GM21723 (cell line): Measurements from ENCODE around the gene ORC2.

ENCODE experiments used
- ATAC-seq: cut with Tn5 transposase; IDR thresholded peaks from one replicate; pipeline ENCODE4 v1.9.1; 2021; ENCODE audit warnings: mild to moderate bottlenecking, moderate library complexity; ENCODE audit not compliant: unreplicated experiment

ORC2 gene

GRCh38 chr2:200862532-200863000, 100.9 kb downstream of the ORC2 start:
- ATAC-seq: no peak

- no peak for ATAC-seq
Observed at GRCh38 chr2:200861617-200862155, 101.8 kb downstream of the ORC2 start.

GRCh38 chr2:200860092-200860795, 103.2 kb downstream of the ORC2 start:
- no peak for ATAC-seq
